Amygdala (tissue), 56 donors: ENCODE data around the gene IL20RA.

Source experiments
- DNase-seq, 56 donors: peaks; one replicate each; lab custom pipeline; 2025; lab: John Stamatoyannopoulos, UW

IL20RA gene

GRCh38 chr6:137046871-137047412, 2.2 kb upstream of the IL20RA start:
- DNase-seq, result peak in 2 of 56 donors; percentile 3 to 4

- DNase-seq, result no peak
Measured at GRCh38 chr6:137045222-137045789, 541 bp upstream of the IL20RA start.

- peak in 4 of 56 donors; percentile 4 to 29 (median 12) for DNase-seq
Measured at GRCh38 chr6:137043710-137044365, 927 bp downstream of the IL20RA start.

GRCh38 chr6:137040393-137040792, 4.4 kb downstream of the IL20RA start:
- DNase-seq, result no peak

- no peak for DNase-seq
Measured at GRCh38 chr6:137039010-137039409, 5.8 kb downstream of the IL20RA start.

GRCh38 chr6:137036566-137037300, 8.0 kb downstream of the IL20RA start:
- no peak for DNase-seq

GRCh38 chr6:137033828-137034227, 10.9 kb downstream of the IL20RA start:
- no peak for DNase-seq

- no peak for DNase-seq
Measured at GRCh38 chr6:137031122-137031521, 13.6 kb downstream of the IL20RA start.

- no peak for DNase-seq
Measured at GRCh38 chr6:137028912-137029311, 15.9 kb downstream of the IL20RA start.

GRCh38 chr6:137025786-137026730, 18.7 kb downstream of the IL20RA start:
- DNase-seq, result no peak

- DNase-seq, result no peak
Measured at GRCh38 chr6:137024237-137024990, 20.4 kb downstream of the IL20RA start.

- DNase-seq, result no peak
Measured at GRCh38 chr6:137020776-137021175, 24.0 kb downstream of the IL20RA start.

GRCh38 chr6:137019476-137020272, 25.1 kb downstream of the IL20RA start:
- DNase-seq, result no peak

- no peak for DNase-seq
Measured at GRCh38 chr6:137017081-137017480, 27.7 kb downstream of the IL20RA start.

- no peak for DNase-seq
Measured at GRCh38 chr6:137016356-137016755, 28.4 kb downstream of the IL20RA start.

- DNase-seq, result no peak
Measured at GRCh38 chr6:137015943-137016342, 28.8 kb downstream of the IL20RA start.

GRCh38 chr6:137013738-137014602, 30.8 kb downstream of the IL20RA start:
- DNase-seq, result no peak

GRCh38 chr6:137013031-137013430, 31.7 kb downstream of the IL20RA start:
- DNase-seq, result no peak
